GM12801 (cell line): ENCODE results near the gene KEL.

Source experiments
- TF ChIP-seq, protein P1 (sequence below): IDR thresholded peaks from one replicate; pipeline ENCODE4 v1.5.1; 2011; ENCODE audit warnings: control low read depth; ENCODE audit not compliant: insufficient read length; ENCODE audit errors: extremely low read depth

KEL gene

DNA sequence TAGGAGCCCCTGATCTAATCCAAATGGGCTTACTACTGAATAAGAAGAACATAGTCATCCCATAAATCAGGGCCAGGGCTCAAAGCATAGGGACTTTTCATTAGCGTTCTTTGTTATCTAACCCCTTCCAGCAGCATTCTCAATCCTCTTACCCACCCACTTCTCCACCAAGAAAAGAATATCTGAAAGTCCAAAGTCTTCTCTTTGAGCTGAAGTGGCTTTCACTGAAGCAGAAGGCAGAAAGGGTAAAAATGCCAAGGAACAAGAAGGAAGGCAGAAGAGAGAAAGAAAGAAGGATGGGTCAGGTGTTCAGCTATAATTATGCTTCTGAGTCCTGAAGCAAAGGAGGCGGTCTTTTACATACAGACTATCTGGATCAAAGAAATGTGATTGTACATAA, 38.8 kb downstream of the KEL start:
- TF ChIP-seq, protein P1, sequence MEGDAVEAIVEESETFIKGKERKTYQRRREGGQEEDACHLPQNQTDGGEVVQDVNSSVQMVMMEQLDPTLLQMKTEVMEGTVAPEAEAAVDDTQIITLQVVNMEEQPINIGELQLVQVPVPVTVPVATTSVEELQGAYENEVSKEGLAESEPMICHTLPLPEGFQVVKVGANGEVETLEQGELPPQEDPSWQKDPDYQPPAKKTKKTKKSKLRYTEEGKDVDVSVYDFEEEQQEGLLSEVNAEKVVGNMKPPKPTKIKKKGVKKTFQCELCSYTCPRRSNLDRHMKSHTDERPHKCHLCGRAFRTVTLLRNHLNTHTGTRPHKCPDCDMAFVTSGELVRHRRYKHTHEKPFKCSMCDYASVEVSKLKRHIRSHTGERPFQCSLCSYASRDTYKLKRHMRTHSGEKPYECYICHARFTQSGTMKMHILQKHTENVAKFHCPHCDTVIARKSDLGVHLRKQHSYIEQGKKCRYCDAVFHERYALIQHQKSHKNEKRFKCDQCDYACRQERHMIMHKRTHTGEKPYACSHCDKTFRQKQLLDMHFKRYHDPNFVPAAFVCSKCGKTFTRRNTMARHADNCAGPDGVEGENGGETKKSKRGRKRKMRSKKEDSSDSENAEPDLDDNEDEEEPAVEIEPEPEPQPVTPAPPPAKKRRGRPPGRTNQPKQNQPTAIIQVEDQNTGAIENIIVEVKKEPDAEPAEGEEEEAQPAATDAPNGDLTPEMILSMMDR = no peak

DNA sequence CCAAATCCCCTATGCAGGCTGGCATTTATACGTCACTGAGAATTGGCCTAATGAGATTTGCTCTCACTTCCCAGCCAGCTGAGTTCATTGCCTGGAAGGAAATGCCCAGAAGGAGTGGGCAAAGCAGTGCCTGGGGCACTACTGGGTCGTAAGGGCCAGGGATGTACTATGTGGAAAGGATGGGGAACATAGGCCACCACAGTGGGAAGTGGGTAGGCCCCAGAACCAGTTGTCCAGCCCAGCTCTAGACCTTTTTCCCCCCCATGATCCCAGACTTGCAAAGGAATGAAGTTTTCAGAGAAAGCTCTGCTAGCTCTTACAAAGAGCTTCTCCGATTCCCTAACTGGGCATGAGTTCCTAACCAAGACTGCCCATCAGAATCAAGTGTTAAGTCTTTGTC, 42.5 kb downstream of the KEL start:
- TF ChIP-seq, protein P1 = no peak

DNA sequence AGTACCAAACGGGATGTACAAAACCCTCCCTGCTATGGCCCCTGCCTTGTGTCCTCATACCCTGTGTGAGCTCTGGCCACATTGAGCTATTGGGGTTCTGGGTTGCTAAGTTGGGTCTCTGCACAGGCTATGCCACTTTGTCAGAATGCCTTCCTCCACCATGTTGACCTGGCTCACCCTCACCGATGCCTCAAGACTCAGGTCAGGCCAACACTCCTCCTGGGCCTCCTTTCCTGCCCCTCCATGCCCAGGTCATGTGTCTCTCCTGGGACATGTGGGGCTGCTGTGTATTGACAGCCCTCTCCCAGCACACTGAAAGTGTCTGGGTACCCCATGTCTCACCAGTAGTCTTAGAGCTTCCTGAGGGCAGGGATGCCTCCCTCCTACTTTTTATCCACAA, 43.3 kb downstream of the KEL start:
- TF ChIP-seq, protein P1 = no peak

DNA sequence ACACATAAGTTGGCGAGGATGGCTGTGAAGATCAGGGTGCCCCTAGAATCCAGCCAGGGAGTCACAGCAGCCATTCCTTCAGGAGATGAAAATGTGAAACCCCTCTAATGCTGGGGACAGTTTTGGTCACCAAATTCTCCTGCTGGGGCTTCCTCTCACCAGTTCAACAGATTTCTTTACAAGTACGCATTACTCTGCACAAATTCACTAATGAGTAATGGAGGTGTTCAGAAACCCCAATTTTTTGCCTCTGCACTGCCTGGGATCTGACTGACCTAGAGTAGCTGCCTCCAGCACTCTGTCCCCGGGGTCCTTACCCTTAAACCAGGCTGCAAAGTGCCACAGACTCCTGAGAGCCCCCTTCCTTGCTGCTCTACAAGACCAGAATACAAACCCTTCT, 44.7 kb downstream of the KEL start:
- TF ChIP-seq, protein P1 = no peak

DNA sequence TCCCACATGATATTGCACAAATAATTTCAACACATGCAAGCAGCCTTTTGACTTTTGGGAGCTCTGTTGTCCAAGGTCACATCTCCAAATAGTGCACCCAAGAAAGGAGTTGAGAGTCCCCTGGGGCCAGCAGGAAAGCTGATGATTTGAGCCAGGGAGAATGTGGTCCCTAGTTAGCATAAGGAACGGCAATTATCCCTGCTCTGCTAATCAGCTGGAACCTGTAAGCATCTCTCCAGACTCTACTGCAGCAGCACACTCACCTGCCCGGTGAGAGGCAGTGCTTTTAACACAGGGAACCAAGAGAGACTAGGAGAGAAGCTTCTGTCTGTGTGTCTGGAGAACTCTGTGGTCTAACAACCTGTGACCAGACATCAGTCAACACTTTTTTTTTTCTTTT, 45.7 kb downstream of the KEL start:
- TF ChIP-seq, protein P1 = no peak

DNA sequence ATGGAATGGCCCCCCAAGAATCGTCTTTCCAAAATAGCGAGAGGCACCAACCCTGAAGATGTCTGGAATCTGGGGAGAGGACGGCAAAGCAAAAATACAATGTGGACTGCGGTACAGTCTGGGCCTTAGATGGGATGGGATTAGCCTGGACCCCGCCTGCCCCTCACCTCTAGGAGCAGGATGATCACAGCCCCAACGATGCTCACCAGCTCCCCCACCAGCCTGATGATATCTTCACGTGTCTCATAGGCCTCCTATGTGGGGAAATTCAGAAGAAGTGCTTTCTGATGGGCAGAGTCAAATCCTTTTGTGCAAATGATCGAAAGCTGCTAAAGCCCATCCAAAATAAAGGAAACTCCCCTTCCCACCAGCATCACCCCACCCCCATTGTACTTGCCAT, 46.8 kb downstream of the KEL start:
- TF ChIP-seq, protein P1 = no peak

DNA sequence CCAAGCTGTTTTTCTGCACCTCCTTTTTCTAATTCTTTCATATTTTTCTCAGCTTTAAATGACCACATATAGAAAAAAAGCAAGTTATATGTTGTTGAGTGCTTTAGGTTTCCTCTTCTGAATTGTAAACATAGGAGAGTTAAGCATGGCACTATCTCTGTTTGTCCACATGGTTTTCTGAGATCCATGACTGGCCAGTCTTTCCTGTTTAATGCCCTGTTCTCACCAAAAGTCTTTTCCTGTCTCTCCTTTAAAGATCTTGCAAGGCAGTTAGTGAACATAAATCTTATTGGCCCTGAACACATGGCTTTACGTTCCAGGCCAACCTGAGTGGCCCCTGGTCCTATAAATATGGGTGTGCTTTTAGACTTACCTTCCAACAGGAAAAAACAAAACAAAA, 48.0 kb downstream of the KEL start:
- TF ChIP-seq, protein P1 = no peak

DNA sequence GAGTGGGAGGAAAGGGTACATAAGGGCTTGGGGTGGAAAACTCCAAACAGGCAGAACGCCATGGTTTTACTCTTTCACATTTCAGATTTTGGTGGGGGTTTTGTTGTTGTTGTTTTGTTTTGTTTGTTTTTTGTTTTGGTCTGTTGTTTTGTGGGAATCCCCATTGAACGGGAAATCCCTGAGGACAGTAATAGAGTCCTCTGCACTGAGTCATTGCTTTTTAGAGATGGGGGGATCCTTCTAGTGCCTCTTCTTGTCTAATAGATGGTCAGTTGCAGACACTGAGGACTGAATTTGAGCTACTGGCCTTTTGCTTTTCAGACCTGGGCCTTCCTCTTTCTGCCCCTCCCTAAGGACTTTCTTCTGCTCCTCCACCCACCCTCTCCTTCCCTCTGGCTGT, 48.6 kb downstream of the KEL start:
- TF ChIP-seq, protein P1 = no peak
